GM21529 (cell line): Measurements from ENCODE around the gene GPHA2.
"Not testable (repeated sequence)": the region's sequence is repeated elsewhere in the genome, so short reads cannot be mapped to it uniquely, and the experiment has no call there.

Experiments
- ATAC-seq: cut with Tn5 transposase; IDR thresholded peaks from one replicate; pipeline ENCODE4 v1.9.1; 2021; ENCODE audit not compliant: unreplicated experiment

GPHA2 gene

GRCh38 chr11:64935359-64936081, at the start of gene GPHA2:
GPHA2 (minus strand) TSS chr11:64935893; CDS start chr11:64935460, 433 bp downstream.
- ATAC-seq, result no peak

GRCh38 chr11:64983339-64983738, 47.6 kb upstream of the GPHA2 start:
- ATAC-seq, result not testable (repeated sequence)

GRCh38 chr11:64976651-64977050, 41.0 kb upstream of the GPHA2 start:
- ATAC-seq, result no peak

- no peak for ATAC-seq
These were observed 38.4 kb upstream of the GPHA2 start for GRCh38 chr11:64974124-64974523.

GRCh38 chr11:64971421-64972233, 35.9 kb upstream of the GPHA2 start, which contains the start of gene MAJIN:
MAJIN (minus strand) TSS chr11:64972108; CDS start chr11:64959405, 12,703 bp downstream.
- no peak for ATAC-seq

- ATAC-seq, result no peak
These were observed 35.0 kb upstream of the GPHA2 start for GRCh38 chr11:64970731-64971151.

- no peak for ATAC-seq
These were observed 33.5 kb upstream of the GPHA2 start for GRCh38 chr11:64969209-64969608.

- no peak for ATAC-seq
These were observed 31.7 kb upstream of the GPHA2 start for GRCh38 chr11:64967375-64967774.

GRCh38 chr11:64963072-64963631, 27.5 kb upstream of the GPHA2 start:
- ATAC-seq, result no peak

GRCh38 chr11:64960719-64961118, 25.0 kb upstream of the GPHA2 start:
- ATAC-seq, result no peak

- ATAC-seq, result no peak
These were observed 23.8 kb upstream of the GPHA2 start for GRCh38 chr11:64959498-64959897.

- ATAC-seq, result no peak
These were observed 18.5 kb upstream of the GPHA2 start for GRCh38 chr11:64954201-64954600.

- ATAC-seq, result no peak
These were observed 15.8 kb upstream of the GPHA2 start for GRCh38 chr11:64951529-64951928.

GRCh38 chr11:64947208-64947814, 11.6 kb upstream of the GPHA2 start:
- no peak for ATAC-seq

- ATAC-seq, result no peak
These were observed 846 bp upstream of the GPHA2 start for GRCh38 chr11:64936539-64936938.

GRCh38 chr11:64934682-64935358, 873 bp downstream of the GPHA2 start:
- no peak for ATAC-seq

GRCh38 chr11:64933935-64934681, 1.6 kb downstream of the GPHA2 start:
- ATAC-seq, result no peak

GRCh38 chr11:64933213-64933934, 2.3 kb downstream of the GPHA2 start:
- ATAC-seq, result no peak

- no peak for ATAC-seq
These were observed 3.4 kb downstream of the GPHA2 start for GRCh38 chr11:64932324-64932723.
